D721Med (cell line): Measurements from ENCODE around the gene GPD1.

Experiments used
- DNase-seq: peaks from one replicate; pipeline ENCODE4 v3.0.0; 2011; ENCODE audit warnings: low spot score; ENCODE audit not compliant: insufficient read length
- FAIRE-seq: peaks from 2 replicates; lab custom pipeline; 2011; peaks lifted over from hg19 to GRCh38; lab: Jason Lieb, UNC
- TF ChIP-seq, protein P1 (sequence below): IDR thresholded peaks from 2 replicates; pipeline ENCODE4 v1.5.1; 2012; ENCODE audit warnings: mild to moderate bottlenecking, control low read depth; ENCODE audit not compliant: insufficient read depth; ENCODE audit errors: missing control alignments

The GPD1 gene

GRCh38 chr12:50105913-50106450 lies 2.2 kb downstream of the GPD1 start:
- TF ChIP-seq, protein P1, sequence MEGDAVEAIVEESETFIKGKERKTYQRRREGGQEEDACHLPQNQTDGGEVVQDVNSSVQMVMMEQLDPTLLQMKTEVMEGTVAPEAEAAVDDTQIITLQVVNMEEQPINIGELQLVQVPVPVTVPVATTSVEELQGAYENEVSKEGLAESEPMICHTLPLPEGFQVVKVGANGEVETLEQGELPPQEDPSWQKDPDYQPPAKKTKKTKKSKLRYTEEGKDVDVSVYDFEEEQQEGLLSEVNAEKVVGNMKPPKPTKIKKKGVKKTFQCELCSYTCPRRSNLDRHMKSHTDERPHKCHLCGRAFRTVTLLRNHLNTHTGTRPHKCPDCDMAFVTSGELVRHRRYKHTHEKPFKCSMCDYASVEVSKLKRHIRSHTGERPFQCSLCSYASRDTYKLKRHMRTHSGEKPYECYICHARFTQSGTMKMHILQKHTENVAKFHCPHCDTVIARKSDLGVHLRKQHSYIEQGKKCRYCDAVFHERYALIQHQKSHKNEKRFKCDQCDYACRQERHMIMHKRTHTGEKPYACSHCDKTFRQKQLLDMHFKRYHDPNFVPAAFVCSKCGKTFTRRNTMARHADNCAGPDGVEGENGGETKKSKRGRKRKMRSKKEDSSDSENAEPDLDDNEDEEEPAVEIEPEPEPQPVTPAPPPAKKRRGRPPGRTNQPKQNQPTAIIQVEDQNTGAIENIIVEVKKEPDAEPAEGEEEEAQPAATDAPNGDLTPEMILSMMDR: no peak
- FAIRE-seq (no peak), DNase-seq (no peak)

- DNase-seq: no peak
- FAIRE-seq: no peak
- TF ChIP-seq, protein P1: no peak
Measured at GRCh38 chr12:50106907-50107306, 3.1 kb downstream of the GPD1 start.

DNA sequence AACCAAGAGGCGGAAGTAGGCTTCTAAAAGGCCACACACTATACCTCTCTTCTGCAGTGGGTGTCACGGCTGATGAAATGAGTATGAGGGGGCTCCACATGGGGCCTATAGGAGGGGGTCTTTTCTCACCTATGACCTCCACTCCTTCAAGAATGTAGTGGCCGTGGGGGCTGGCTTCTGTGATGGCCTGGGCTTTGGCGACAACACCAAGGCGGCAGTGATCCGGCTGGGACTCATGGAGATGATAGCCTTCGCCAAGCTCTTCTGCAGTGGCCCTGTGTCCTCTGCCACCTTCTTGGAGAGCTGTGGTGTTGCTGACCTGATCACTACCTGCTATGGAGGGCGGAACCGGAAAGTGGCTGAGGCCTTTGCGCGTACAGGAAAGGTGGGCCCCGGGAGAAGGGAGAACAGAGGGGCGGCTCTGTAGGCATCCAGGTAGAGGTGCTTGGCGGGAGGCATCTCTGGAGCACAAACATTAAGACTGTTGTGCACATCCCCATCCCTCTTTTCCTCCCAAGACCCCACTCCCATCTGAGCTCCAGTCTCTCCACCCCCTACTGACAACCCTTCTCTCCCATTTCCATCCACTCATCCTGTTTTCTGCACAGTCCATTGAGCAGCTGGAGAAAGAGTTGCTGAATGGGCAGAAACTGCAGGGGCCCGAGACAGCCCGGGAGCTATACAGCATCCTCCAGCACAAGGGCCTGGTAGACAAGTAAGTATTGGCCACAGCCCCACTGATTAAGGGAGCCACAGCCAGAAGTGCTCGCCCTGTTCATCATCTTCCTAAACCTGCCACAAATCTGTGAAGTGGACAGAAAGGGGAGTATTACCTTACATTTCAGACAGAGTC lies 3.8 kb downstream of the GPD1 start:
- FAIRE-seq (no peak), DNase-seq (no peak)
- TF ChIP-seq, protein P1: no peak

DNA sequence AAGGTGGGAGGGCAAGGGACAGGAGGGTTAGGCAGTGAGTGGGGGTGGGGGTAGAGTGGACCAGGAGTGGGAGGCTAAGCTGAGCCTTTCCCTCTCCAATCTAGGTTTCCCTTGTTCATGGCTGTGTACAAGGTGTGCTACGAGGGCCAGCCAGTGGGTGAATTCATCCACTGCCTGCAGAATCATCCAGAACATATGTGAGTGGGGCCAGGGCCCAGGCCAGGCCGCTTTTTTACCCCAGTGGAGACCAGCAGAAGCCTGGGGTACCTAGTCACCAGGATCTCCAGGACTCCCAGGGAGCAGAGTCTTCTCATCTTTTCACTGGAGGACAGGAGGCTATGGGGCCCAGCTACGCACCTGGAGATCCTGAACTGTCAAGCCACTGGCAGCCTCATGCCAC lies 5.5 kb downstream of the GPD1 start:
- TF ChIP-seq, protein P1: no peak
- no peak for FAIRE-seq
- no peak for DNase-seq

- DNase-seq (no peak), FAIRE-seq (no peak)
- TF ChIP-seq, protein P1: no peak
Measured at GRCh38 chr12:50110127-50110761, 6.4 kb downstream of the GPD1 start.

DNA sequence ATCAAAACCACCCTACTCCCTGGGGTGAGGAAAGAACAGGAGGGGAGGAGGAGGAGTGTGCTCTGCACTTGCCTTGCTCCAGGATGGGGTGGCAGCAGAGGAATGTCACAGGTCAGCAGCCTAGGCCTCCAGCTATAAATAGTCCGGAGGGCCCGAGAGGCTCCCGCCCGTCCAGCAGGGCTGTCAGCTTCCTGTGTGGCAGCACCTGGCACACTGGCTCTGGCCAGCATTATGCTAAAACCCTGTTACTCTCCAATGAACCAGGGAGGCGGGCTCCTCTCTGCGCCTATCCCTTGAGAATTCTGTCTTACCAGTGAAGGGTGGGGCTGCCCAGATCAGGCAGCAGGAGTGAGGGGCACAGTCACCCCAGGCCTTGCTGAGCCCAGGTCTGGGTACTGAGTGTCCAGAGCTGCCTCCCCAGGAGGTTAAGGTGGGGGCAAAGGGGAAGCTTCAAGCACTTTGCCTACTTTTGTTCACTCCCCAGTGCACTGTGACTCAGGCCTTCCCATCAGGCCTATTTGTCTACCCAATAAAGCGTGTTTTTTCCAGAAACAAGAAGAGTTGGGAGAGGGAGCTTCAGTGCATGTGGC lies 7.0 kb downstream of the GPD1 start:
- TF ChIP-seq, protein P1: no peak
- FAIRE-seq (no peak), DNase-seq (no peak)
